MM.1S (cell line): ENCODE data around the gene OTUD1.

Experiments
- DNase-seq: peaks from one replicate; pipeline ENCODE4 v3.0.0-alpha.2; 2015
- H2AFZ ChIP-seq: fragments of 300-600 bp; sonication (generic); 2 replicates; pipeline ENCODE4 v1.6.0; 2016; ENCODE audit warnings: antibody characterized with exemption, low read length
- H3F3A ChIP-seq: fragments of 300-600 bp; sonication (generic); 2 replicates; pipeline ENCODE4 v1.6.1; 2016; ENCODE audit warnings: mild to moderate bottlenecking, antibody characterized with exemption, low read length, moderate library complexity, mixed read lengths; ENCODE audit not compliant: insufficient read depth
- H3K27ac ChIP-seq: fragments of 300-600 bp; sonication (generic); 2 replicates; pipeline ENCODE4 v1.5.1; 2016; ENCODE audit warnings: mild to moderate bottlenecking, low read length
- H3K27me3 ChIP-seq: fragments of 300-600 bp; sonication (generic); replicated peaks from 2 replicates; pipeline ENCODE4 v1.6.0; 2016; ENCODE audit warnings: low read length; ENCODE audit not compliant: insufficient read depth
- H3K36me3 ChIP-seq: fragments of 300-600 bp; sonication (generic); replicated peaks from 2 replicates; pipeline ENCODE4 v1.6.1; 2016; ENCODE audit warnings: mild to moderate bottlenecking, low read length, mixed read lengths; ENCODE audit not compliant: insufficient read depth
- H3K4me1 ChIP-seq: fragments of 300-600 bp; sonication (generic); 2 replicates; pipeline ENCODE4 v1.6.1; 2016; ENCODE audit warnings: low read length, mixed read lengths
- H3K4me2 ChIP-seq: fragments of 300-600 bp; sonication (generic); 2 replicates; pipeline ENCODE4 v1.6.0; 2016; ENCODE audit warnings: low read depth, low read length
- H3K4me3 ChIP-seq: fragments of 300-600 bp; sonication (generic); 2 replicates; pipeline ENCODE4 v1.5.1; 2016; ENCODE audit warnings: low read length, mixed read lengths
- H3K79me2 ChIP-seq: fragments of 300-600 bp; sonication (generic); 2 replicates; pipeline ENCODE4 v1.6.1; 2016; ENCODE audit warnings: mixed run types, low read length, mixed read lengths
- H3K9ac ChIP-seq: fragments of 300-600 bp; sonication (generic); 2 replicates; pipeline ENCODE4 v1.6.1; 2016; ENCODE audit warnings: low read length, mixed read lengths
- H3K9me2 ChIP-seq: fragments of 300-600 bp; sonication (generic); replicated peaks from 2 replicates; pipeline ENCODE4 v1.6.1; 2016; ENCODE audit warnings: mild to moderate bottlenecking, low read length, mixed read lengths; ENCODE audit not compliant: insufficient read depth
- H3K9me3 ChIP-seq: fragments of 300-600 bp; sonication (generic); replicated peaks from 2 replicates; pipeline ENCODE4 v1.6.1; 2016; ENCODE audit warnings: mild to moderate bottlenecking, low read length, mixed read lengths; ENCODE audit not compliant: insufficient read depth
- H4K20me1 ChIP-seq: fragments of 300-600 bp; sonication (generic); 2 replicates; pipeline ENCODE4 v1.6.1; 2016; ENCODE audit warnings: mild to moderate bottlenecking, low read length, moderate library complexity, mixed read lengths; ENCODE audit not compliant: insufficient read depth
- CTCF ChIP-seq: fragments of 300-600 bp; sonication (generic); IDR thresholded peaks from 2 replicates; pipeline ENCODE4 v1.5.1; 2016; ENCODE audit warnings: antibody characterized with exemption, low read length, mixed read lengths
- EZH2 ChIP-seq: fragments of 300-600 bp; sonication (generic); optimal IDR thresholded peaks from 2 replicates; pipeline ENCODE3; 2017; ENCODE audit warnings: low read depth, mild to moderate bottlenecking, antibody characterized with exemption, low read length, mixed read lengths
- EZH2phosphoT487 ChIP-seq: fragments of 300-600 bp; sonication (generic); IDR thresholded peaks from 2 replicates; pipeline ENCODE4 v1.6.1; 2018; ENCODE audit warnings: antibody characterized with exemption, low read length

The OTUD1 gene

GRCh38 chr10:23472181-23472580 is 33.3 kb downstream of the OTUD1 start:
- no peak overlapping the region for H2AFZ ChIP-seq
- no peaks in the 10 kb centered on the region for H3K4me1 ChIP-seq
- H3K9me2 ChIP-seq, result no peaks in the 10 kb centered on the region
- no peaks in the 10 kb centered on the region for H3K79me2 ChIP-seq
- no peaks in the 10 kb centered on the region for H3K27me3 ChIP-seq
- H3F3A ChIP-seq, result no peaks in the 10 kb centered on the region
- H3K4me2 ChIP-seq, result no peak overlapping the region
- H3K27ac ChIP-seq, result no peak overlapping the region
- no peak overlapping the region for H3K4me3 ChIP-seq
- TF ChIP-seq CTCF (no peak), EZH2phosphoT487 (no peak), EZH2 (no peak)
- H4K20me1 ChIP-seq, result no peaks in the 10 kb centered on the region
- H3K9me3 ChIP-seq, result no peaks in the 10 kb centered on the region
- DNase-seq, result no peak
- no peak overlapping the region for H3K9ac ChIP-seq
- no peaks in the 10 kb centered on the region for H3K36me3 ChIP-seq

- H3K4me3 ChIP-seq, result no peak overlapping the region
- H3K9ac ChIP-seq, result no peak overlapping the region
- H3K79me2 ChIP-seq, result no peaks in the 10 kb centered on the region
- H4K20me1 ChIP-seq, result no peaks in the 10 kb centered on the region
- no peaks in the 10 kb centered on the region for H3K9me2 ChIP-seq
- no peak for TF ChIP-seq EZH2
- TF ChIP-seq CTCF, result no peak
- no peak for TF ChIP-seq EZH2phosphoT487
- DNase-seq, result no peak
- no peaks in the 10 kb centered on the region for H3F3A ChIP-seq
- no peak overlapping the region for H2AFZ ChIP-seq
- H3K9me3 ChIP-seq, result no peaks in the 10 kb centered on the region
- no peak overlapping the region for H3K27ac ChIP-seq
- H3K4me2 ChIP-seq, result no peak overlapping the region
- H3K27me3 ChIP-seq, result no peaks in the 10 kb centered on the region
- H3K4me1 ChIP-seq, result no peaks in the 10 kb centered on the region
- no peaks in the 10 kb centered on the region for H3K36me3 ChIP-seq
These were observed 35.2 kb downstream of the OTUD1 start for GRCh38 chr10:23474081-23474480.

- no peaks in the 10 kb centered on the region for H3K9me3 ChIP-seq
- H3K4me2 ChIP-seq, result no peak overlapping the region
- H3K79me2 ChIP-seq, result no peaks in the 10 kb centered on the region
- no peaks in the 10 kb centered on the region for H3K4me1 ChIP-seq
- no peak overlapping the region for H3K9ac ChIP-seq
- no peak overlapping the region for H3K27ac ChIP-seq
- no peaks in the 10 kb centered on the region for H3K9me2 ChIP-seq
- DNase-seq, result no peak
- H3F3A ChIP-seq, result no peaks in the 10 kb centered on the region
- TF ChIP-seq CTCF (no peak), EZH2 (no peak), EZH2phosphoT487 (no peak)
- no peaks in the 10 kb centered on the region for H3K36me3 ChIP-seq
- no peak overlapping the region for H2AFZ ChIP-seq
- H3K4me3 ChIP-seq, result no peak overlapping the region
- no peaks in the 10 kb centered on the region for H4K20me1 ChIP-seq
- H3K27me3 ChIP-seq, result no peaks in the 10 kb centered on the region
These were observed 35.8 kb downstream of the OTUD1 start for GRCh38 chr10:23474626-23475025.
